HEK293 (cell line): ENCODE results near the gene RNU1-4.
"Not testable (repeated sequence)": the region's sequence is repeated elsewhere in the genome, so short reads cannot be mapped to it uniquely, and the experiment has no call there.

Experiments used
- CTCF ChIA-PET: fragments of 350-600 bp; formaldehyde crosslinking; extraction: SDS; loops from one replicate; lab custom pipeline; 2021; ENCODE audit warnings: antibody characterized with exemption; lab: Yijun Ruan, JAX
- POLR2A ChIA-PET: fragments of 300-600 bp; formaldehyde crosslinking; extraction: SDS; loops from one replicate; lab custom pipeline; 2020; ENCODE audit warnings: antibody characterized with exemption, inconsistent platforms; lab: Yijun Ruan, JAX
- H3K27ac ChIP-seq: fragments of 200-500 bp; sonication (Bioruptor generic); 2 replicates; pipeline ENCODE4 v1.5.1; 2014; ENCODE audit warnings: low read depth, low read length, control low read depth, inconsistent platforms; ENCODE audit errors: extremely low read depth
- H3K36me3 ChIP-seq, 2 experiments: fragments of 200-500 bp in 1 of 2; sonication (Bioruptor generic) in 1 of 2; 1 replicate in 1 of 2; 2 replicates in 1 of 2; pipeline ENCODE4 v1.5.1; 2014 to 2017; ENCODE audit warnings: inconsistent platforms in 2 of 2, low read length in 2 of 2; ENCODE audit not compliant: control insufficient read depth in 2 of 2, insufficient read depth in 1 of 2
- H3K4me1 ChIP-seq: fragments of 200-500 bp; sonication (Bioruptor generic); 2 replicates; pipeline ENCODE4 v1.5.1; 2014; ENCODE audit warnings: mild to moderate bottlenecking, low read length, inconsistent platforms; ENCODE audit not compliant: control insufficient read depth, insufficient read depth
- H3K4me3 ChIP-seq: 2 replicates; pipeline ENCODE4 v1.5.1; 2011; ENCODE audit warnings: low read depth, mild to moderate bottlenecking, control low read depth, low read length, moderate library complexity
- H3K9me3 ChIP-seq: fragments of 200-500 bp; sonication (Bioruptor generic); 2 replicates; pipeline ENCODE4 v1.5.1; 2014; ENCODE audit warnings: low read depth, low read length, inconsistent platforms; ENCODE audit not compliant: control insufficient read depth, insufficient read depth
- KLF10 ChIP-seq: fragments of 450-650 bp; IDR thresholded peaks from 2 replicates; pipeline ENCODE4 v1.5.1; 2018; ENCODE audit warnings: missing biosample characterization, mild to moderate bottlenecking, missing genetic modification characterization
- PATZ1 ChIP-seq: fragments of 450-650 bp; formaldehyde crosslinking; IDR thresholded peaks from 2 replicates; pipeline ENCODE4 v1.5.1; 2016; ENCODE audit warnings: missing biosample characterization, missing genetic modification characterization
- SETDB1 ChIP-seq: IDR thresholded peaks from one replicate; pipeline ENCODE4 v1.6.1; 2017; ENCODE audit warnings: mild to moderate bottlenecking, low read length, moderate library complexity, mixed read lengths; ENCODE audit not compliant: insufficient read length
- SP2 ChIP-seq: fragments of 450-650 bp; formaldehyde crosslinking; IDR thresholded peaks from 2 replicates; pipeline ENCODE4 v1.5.1; 2016; ENCODE audit warnings: missing biosample characterization, missing genetic modification characterization
- YY2 ChIP-seq: fragments of 450-650 bp; formaldehyde crosslinking; IDR thresholded peaks from 2 replicates; pipeline ENCODE4 v1.5.1; 2016; ENCODE audit warnings: missing biosample characterization, missing genetic modification characterization
- ZBTB7A ChIP-seq: fragments of 450-650 bp; formaldehyde crosslinking; IDR thresholded peaks from 2 replicates; pipeline ENCODE4 v1.5.1; 2016; ENCODE audit warnings: low read depth, missing biosample characterization, missing genetic modification characterization
- ZIC2 ChIP-seq: fragments of 450-650 bp; formaldehyde crosslinking; IDR thresholded peaks from 2 replicates; pipeline ENCODE4 v1.5.1; 2016; ENCODE audit warnings: missing biosample characterization, missing genetic modification characterization
- ZNF132 ChIP-seq: fragments of 450-650 bp; formaldehyde crosslinking; IDR thresholded peaks from 2 replicates; pipeline ENCODE4 v1.5.1; 2017; ENCODE audit warnings: missing biosample characterization, missing genetic modification characterization, borderline replicate concordance
- ZNF174 ChIP-seq: fragments of 450-650 bp; formaldehyde crosslinking; IDR thresholded peaks from 2 replicates; pipeline ENCODE4 v1.5.0; 2017; ENCODE audit warnings: missing biosample characterization, mild to moderate bottlenecking, missing genetic modification characterization
- ZNF248 ChIP-seq: fragments of 450-650 bp; formaldehyde crosslinking; IDR thresholded peaks from 2 replicates; pipeline ENCODE4 v1.5.1; 2017; ENCODE audit warnings: missing biosample characterization, missing genetic modification characterization

The RNU1-4 gene

GRCh38 chr1:16709659-16710087 lies 30.6 kb upstream of the RNU1-4 start (continued):
- TF ChIP-seq PATZ1 (tag by site-specific recombination): peak; percentile 45; the same call in 1 of the 2 replicates

GRCh38 chr1:16710618-16711017 lies 29.7 kb upstream of the RNU1-4 start:
- POLR2A ChIA-PET, H3K9me3 ChIP-seq, H3K27ac ChIP-seq, H3K4me3 ChIP-seq, H3K36me3 ChIP-seq, H3K4me1 ChIP-seq: not testable (repeated sequence)
- TF ChIP-seq ZIC2 (tag by site-specific recombination): peak; percentile 23; the same call in 1 of the 2 replicates
- CTCF ChIA-PET: interaction anchor here (0.7 to 2.4 kb wide), 6 partner anchors 10 to 90 kb away, joined by 3 to 12 read pairs (median 4); no protein-coding TSS in a partner anchor

GRCh38 chr1:16712131-16712530 lies 28.2 kb upstream of the RNU1-4 start:
- H3K36me3 ChIP-seq, H3K9me3 ChIP-seq, H3K4me1 ChIP-seq, H3K27ac ChIP-seq, H3K4me3 ChIP-seq, POLR2A ChIA-PET: not testable (repeated sequence)
- CTCF ChIA-PET: interaction anchor here (0.9 kb wide), 2 partner anchors 25 to 91 kb away, joined by 3 read pairs; no protein-coding TSS in a partner anchor

DNA sequence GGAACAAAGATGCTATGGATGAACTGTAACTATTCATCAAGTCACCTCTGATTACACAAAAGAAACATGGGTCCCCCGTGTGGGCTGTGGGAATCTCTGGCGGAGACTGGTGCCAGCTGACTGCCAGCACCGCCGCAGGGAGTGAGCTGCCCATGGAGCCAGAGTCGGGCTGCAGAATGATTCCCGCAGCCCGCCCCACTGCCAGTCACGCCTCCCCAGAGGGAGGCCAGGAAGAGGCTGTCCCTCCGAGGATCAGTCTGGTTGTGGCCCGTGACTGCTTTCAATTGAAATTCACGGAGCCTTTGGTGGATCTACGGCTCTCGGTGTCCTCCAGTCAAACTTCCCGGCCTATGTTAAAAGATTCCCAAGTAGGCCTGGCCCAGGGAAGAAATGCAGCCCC lies 27.7 kb upstream of the RNU1-4 start:
- CTCF ChIA-PET, H3K9me3 ChIP-seq, H3K4me3 ChIP-seq, H3K27ac ChIP-seq, POLR2A ChIA-PET, H3K36me3 ChIP-seq, H3K4me1 ChIP-seq: not testable (repeated sequence)
- 0 out of 2 replicates have a peak, but pooled peaks have one; percentile 32 for TF ChIP-seq SP2 (tag by site-specific recombination)

- H3K27ac ChIP-seq, CTCF ChIA-PET, H3K4me1 ChIP-seq, POLR2A ChIA-PET, H3K36me3 ChIP-seq, H3K9me3 ChIP-seq, H3K4me3 ChIP-seq: not testable (repeated sequence)
Measured at GRCh38 chr1:16712984-16713383, 27.3 kb upstream of the RNU1-4 start.

DNA sequence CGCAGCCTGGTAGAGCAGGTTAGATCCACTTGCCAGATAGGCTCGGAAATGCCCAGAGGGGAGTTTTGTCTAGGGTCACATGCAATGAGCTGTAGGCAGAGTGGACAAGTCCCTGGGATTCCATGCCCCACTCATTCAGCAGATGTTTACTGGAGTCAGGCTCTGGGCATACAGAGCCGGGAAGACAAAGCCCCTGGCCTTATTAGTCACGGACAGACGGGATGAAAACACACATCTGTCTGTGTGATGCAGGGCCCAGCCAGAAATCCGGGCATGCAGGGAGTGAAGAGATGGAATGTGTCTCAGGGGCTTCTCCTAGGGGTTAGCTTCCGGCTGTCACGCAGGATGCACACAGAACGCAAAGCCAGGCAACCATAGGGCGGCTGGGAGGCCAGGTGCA lies 26.8 kb upstream of the RNU1-4 start:
- CTCF ChIA-PET, H3K36me3 ChIP-seq, POLR2A ChIA-PET, H3K9me3 ChIP-seq, H3K4me1 ChIP-seq, H3K27ac ChIP-seq, H3K4me3 ChIP-seq: not testable (repeated sequence)

- no peaks in the 10 kb centered on the region for H3K4me1 ChIP-seq
- no peak for TF ChIP-seq ZNF174 (tag by site-specific recombination)
- TF ChIP-seq SETDB1: no peak
- TF ChIP-seq YY2 (tag by site-specific recombination): no peak
- no peak for TF ChIP-seq KLF10
- TF ChIP-seq ZBTB7A (tag by site-specific recombination): no peak
- TF ChIP-seq ZNF248 (tag by site-specific recombination): no peak
- no peak for TF ChIP-seq ZNF132 (tag by site-specific recombination)
- no peaks in the 10 kb centered on the region for H3K36me3 ChIP-seq
- H3K27ac ChIP-seq: no peak overlapping the region
- H3K4me3 ChIP-seq: no peak overlapping the region
- POLR2A ChIA-PET: interaction anchor here (0.6 kb wide), 1 partner anchor 562 kb away, joined by 3 read pairs; no protein-coding TSS in a partner anchor
- CTCF ChIA-PET: interaction anchor here (0.5 to 1.9 kb wide), 4 partner anchors 9 to 619 kb away, joined by 3 to 14 read pairs (median 4); no protein-coding TSS in a partner anchor
- H3K9me3 ChIP-seq: no peaks in the 10 kb centered on the region
Measured at GRCh38 chr1:16716691-16717335, 23.5 kb upstream of the RNU1-4 start.
